WTC11 (cell line): ENCODE measurements around the gene UGGT2. TPM values are rescaled to one million over a fixed set of nuclear protein-coding genes. Genes with fewer than 3 reads are reported as not detected.

Experiments used
- ATAC-seq: fragments of 200-7000 bp; cut with Tn5 transposase; 2 replicates; pipeline ENCODE4 v1.10.0; 2021; ENCODE audit warnings: mild to moderate bottlenecking, moderate library complexity
- CTCF ChIA-PET: fragments of 300-600 bp; sonication (Branson Sonifier 250); formaldehyde crosslinking; loops from one replicate; lab custom pipeline; 2021; ENCODE audit warnings: antibody characterized with exemption; lab: Charles Lee
- POLR2A ChIA-PET: fragments of 350-600 bp; sonication (Branson Sonifier 250); formaldehyde crosslinking; loops from one replicate; lab custom pipeline; 2021; ENCODE audit warnings: antibody characterized with exemption; lab: Charles Lee
- DNase-seq: peaks from one replicate; pipeline ENCODE4 v3.0.0; 2021; ENCODE audit warnings: low spot score
- H3K27ac Mint-ChIP-seq: 2 replicates; pipeline ENCODE4 v1.8.0; 2021; ENCODE audit warnings: mixed read lengths
- H3K27me3 Mint-ChIP-seq: 2 replicates; pipeline ENCODE4 v1.8.0; 2021; ENCODE audit warnings: low read depth, mild to moderate bottlenecking, moderate library complexity, mixed read lengths
- H3K36me3 Mint-ChIP-seq: 2 replicates; pipeline ENCODE4 v1.8.0; 2021; ENCODE audit warnings: mixed read lengths
- H3K4me1 Mint-ChIP-seq: 2 replicates; pipeline ENCODE4 v1.8.0; 2022; ENCODE audit warnings: mixed read lengths
- H3K4me3 Mint-ChIP-seq: 2 replicates; pipeline ENCODE4 v1.8.0; 2021; ENCODE audit warnings: mild to moderate bottlenecking, moderate library complexity, mixed read lengths
- H3K9me3 Mint-ChIP-seq: 2 replicates; pipeline ENCODE4 v1.8.0; 2021; ENCODE audit warnings: mixed read lengths
- AR ChIP-seq: fragments of 250-450 bp; sonication (Bioruptor Pico); IDR thresholded peaks from 2 replicates; pipeline ENCODE4 v1.9.0; 2021; ENCODE audit warnings: mild to moderate bottlenecking
- ATF1 ChIP-seq: sonication (generic); formaldehyde crosslinking; IDR thresholded peaks from 2 replicates; pipeline ENCODE4 v1.8.1; 2023; ENCODE audit warnings: mild to moderate bottlenecking, moderate library complexity, missing genetic modification reagents
- ELF4 ChIP-seq: sonication (generic); formaldehyde crosslinking; IDR thresholded peaks from 2 replicates; pipeline ENCODE4 v1.8.1; 2022; ENCODE audit warnings: low read depth, mild to moderate bottlenecking, moderate library complexity, missing genetic modification reagents
- GABPB1 ChIP-seq: sonication (generic); formaldehyde crosslinking; IDR thresholded peaks from 2 replicates; pipeline ENCODE4 v1.8.1; 2023; ENCODE audit warnings: mild to moderate bottlenecking, missing genetic modification reagents
- IRF2 ChIP-seq: sonication (generic); formaldehyde crosslinking; IDR thresholded peaks from 2 replicates; pipeline ENCODE4 v1.8.0; 2022; ENCODE audit warnings: low read depth, missing genetic modification reagents, borderline replicate concordance
- JUN ChIP-seq: sonication (generic); formaldehyde crosslinking; IDR thresholded peaks from 2 replicates; pipeline ENCODE4 v1.8.0; 2023; ENCODE audit warnings: mild to moderate bottlenecking, missing genetic modification reagents
- MXD4 ChIP-seq: fragments of 250-450 bp; sonication (Bioruptor Pico); IDR thresholded peaks from 2 replicates; pipeline ENCODE4 v1.8.0; 2021; ENCODE audit warnings: mild to moderate bottlenecking, moderate library complexity, borderline replicate concordance
- NR3C1 ChIP-seq: sonication (generic); formaldehyde crosslinking; conservative IDR thresholded peaks from 2 replicates; pipeline ENCODE4 v1.8.1; 2023; ENCODE audit warnings: low read depth, mild to moderate bottlenecking, missing genetic modification reagents
- PRRX2 ChIP-seq: fragments of 250-450 bp; sonication (Bioruptor Pico); IDR thresholded peaks from 2 replicates; pipeline ENCODE4 v1.8.0; 2021; ENCODE audit warnings: mild to moderate bottlenecking
- RELA ChIP-seq: sonication (generic); formaldehyde crosslinking; IDR thresholded peaks from 2 replicates; pipeline ENCODE4 v1.8.1; 2022; ENCODE audit warnings: missing genetic modification reagents, mild to moderate bottlenecking, borderline replicate concordance
- RORB ChIP-seq: fragments of 250-450 bp; sonication (Bioruptor Pico); IDR thresholded peaks from 2 replicates; pipeline ENCODE4 v1.9.0; 2021; ENCODE audit warnings: mild to moderate bottlenecking
- SMAD4 ChIP-seq: sonication (generic); formaldehyde crosslinking; IDR thresholded peaks from 2 replicates; pipeline ENCODE4 v1.8.0; 2022; ENCODE audit warnings: mild to moderate bottlenecking, missing genetic modification reagents
- SP1 ChIP-seq: sonication (generic); formaldehyde crosslinking; conservative IDR thresholded peaks from 2 replicates; pipeline ENCODE4 v1.8.1; 2022; ENCODE audit warnings: missing genetic modification reagents
- STAT6 ChIP-seq: sonication (generic); formaldehyde crosslinking; conservative IDR thresholded peaks from 2 replicates; pipeline ENCODE4 v1.8.1; 2023; ENCODE audit warnings: mild to moderate bottlenecking, low read depth, missing genetic modification reagents, moderate library complexity
- TEAD1 ChIP-seq: sonication (generic); formaldehyde crosslinking; IDR thresholded peaks from 2 replicates; pipeline ENCODE4 v1.8.0; 2022; ENCODE audit warnings: mild to moderate bottlenecking, missing genetic modification reagents
- ZBTB43 ChIP-seq: sonication (generic); formaldehyde crosslinking; IDR thresholded peaks from 2 replicates; pipeline ENCODE4 v1.8.1; 2023; ENCODE audit warnings: mild to moderate bottlenecking, missing genetic modification reagents
- ZNF281 ChIP-seq: sonication (generic); formaldehyde crosslinking; IDR thresholded peaks from 2 replicates; pipeline ENCODE4 v1.8.0; 2023; ENCODE audit warnings: mild to moderate bottlenecking, missing genetic modification reagents
- ZNF317 ChIP-seq: sonication (generic); formaldehyde crosslinking; IDR thresholded peaks from 2 replicates; pipeline ENCODE4 v1.8.1; 2023; ENCODE audit warnings: low read depth, mild to moderate bottlenecking, moderate library complexity, missing genetic modification reagents, borderline replicate concordance
- ZNF416 ChIP-seq: fragments of 250-450 bp; sonication (Bioruptor Pico); IDR thresholded peaks from 2 replicates; pipeline ENCODE4 v1.9.0; 2021; ENCODE audit warnings: mild to moderate bottlenecking, inconsistent platforms
- ZNF423 ChIP-seq: fragments of 250-450 bp; sonication (Bioruptor Pico); IDR thresholded peaks from 2 replicates; pipeline ENCODE4 v2.1.2; 2022; ENCODE audit warnings: mild to moderate bottlenecking, moderate library complexity
- ZNF532 ChIP-seq: fragments of 250-450 bp; sonication (Bioruptor Pico); IDR thresholded peaks from 2 replicates; pipeline ENCODE4 v1.9.0; 2021; ENCODE audit warnings: mild to moderate bottlenecking, borderline replicate concordance
- ZNF671 ChIP-seq: fragments of 250-450 bp; sonication (Bioruptor Pico); IDR thresholded peaks from 2 replicates; pipeline ENCODE4 v1.8.0; 2021; ENCODE audit warnings: mild to moderate bottlenecking
- total RNA-seq: library from RNA; stranded (reverse); gene quantifications from 3 replicates; pipeline ENCODE4 v1.2.3, GENCODE V29; 2021

UGGT2 gene
- total RNA-seq, 1 experiment from 2014 or later = 31.1 TPM

GRCh38 chr13:95771905-95772304, 281.3 kb downstream of the UGGT2 start:
- no peak overlapping the region for H3K4me3 Mint-ChIP-seq
- no peak for TF ChIP-seq ZBTB43 (CRISPR knock-in tag)
- TF ChIP-seq ZNF532 (CRISPR knock-in tag) = no peak
- no peak for TF ChIP-seq RELA
- no peak for TF ChIP-seq SP1 (CRISPR knock-in tag)
- no peak for TF ChIP-seq JUN (CRISPR knock-in tag)
- TF ChIP-seq GABPB1 = no peak
- no peak for TF ChIP-seq ZNF416
- TF ChIP-seq NR3C1 (CRISPR knock-in tag) = no peak
- no peak for TF ChIP-seq ELF4
- no peak for TF ChIP-seq MXD4 (CRISPR knock-in tag)
- no peak for TF ChIP-seq PRRX2 (CRISPR knock-in tag)
- TF ChIP-seq, all 79 proteins: peak for 0
- Mint-ChIP-seq H3K27ac (no peak overlapping the region), H3K9me3 (no peaks in the 10 kb centered on the region), H3K27me3 (no peaks in the 10 kb centered on the region), H3K36me3 (no peaks in the 10 kb centered on the region), H3K4me1 (no peaks in the 10 kb centered on the region)
- ATAC-seq (no peak), DNase-seq (no peak)
- ChIA-PET CTCF (no interaction called here), POLR2A (no interaction called here)

GRCh38 chr13:95763601-95764000, 289.6 kb downstream of the UGGT2 start:
- CTCF ChIA-PET = no interaction called here
- H3K36me3 Mint-ChIP-seq = no peaks in the 10 kb centered on the region
- no peaks in the 10 kb centered on the region for H3K4me1 Mint-ChIP-seq
- H3K4me3 Mint-ChIP-seq = no peak overlapping the region
- no peaks in the 10 kb centered on the region for H3K27me3 Mint-ChIP-seq
- no peaks in the 10 kb centered on the region for H3K9me3 Mint-ChIP-seq
- POLR2A ChIA-PET = no interaction called here
- no peak overlapping the region for H3K27ac Mint-ChIP-seq
- DNase-seq (no peak), ATAC-seq (no peak)
- TF ChIP-seq ZNF281 (CRISPR knock-in tag) = no peak
- TF ChIP-seq RORB = no peak
- TF ChIP-seq ZBTB43 (CRISPR knock-in tag) = no peak
- no peak for TF ChIP-seq AR
- TF ChIP-seq JUN (CRISPR knock-in tag) = no peak
- TF ChIP-seq STAT6 (CRISPR knock-in tag) = no peak
- no peak for TF ChIP-seq IRF2 (CRISPR knock-in tag)
- no peak for TF ChIP-seq ATF1 (CRISPR knock-in tag)
- TF ChIP-seq ZNF317 = no peak
- TF ChIP-seq SMAD4 (CRISPR knock-in tag) = no peak
- no peak for TF ChIP-seq ZNF423 (CRISPR knock-in tag)
- TF ChIP-seq ZNF671 (CRISPR knock-in tag) = no peak
- no peak for TF ChIP-seq TEAD1 (CRISPR knock-in tag)
